AG04449 (cell line): ENCODE data around the gene FHIT.

ENCODE experiments used
- CTCF ChIA-PET: fragments of 350-600 bp; formaldehyde crosslinking; extraction: SDS; loops from one replicate; lab custom pipeline; 2021; ENCODE audit warnings: antibody characterized with exemption; lab: Yijun Ruan, JAX
- POLR2A ChIA-PET: fragments of 400-600, 350-600 bp; formaldehyde crosslinking; extraction: SDS; loops from one replicate; lab custom pipeline; 2020; ENCODE audit warnings: antibody characterized with exemption, inconsistent platforms; lab: Yijun Ruan, JAX
- DNase-seq: peaks from one replicate; pipeline ENCODE4 v3.0.0-alpha.2; 2010; ENCODE audit warnings: low read depth, low spot score
- H3K4me3 ChIP-seq: 2 replicates; pipeline ENCODE4 v1.5.1; 2011; ENCODE audit warnings: low read depth, mild to moderate bottlenecking, control low read depth, low read length
- CTCF ChIP-seq: IDR thresholded peaks from one replicate; pipeline ENCODE4 v1.5.1; 2011; ENCODE audit warnings: mild to moderate bottlenecking, moderate library complexity, low read length, control low read depth, inconsistent platforms; ENCODE audit not compliant: insufficient read depth; ENCODE audit errors: missing control alignments

The FHIT gene

GRCh38 chr3:60770532-60770931 lies 480.7 kb downstream of the FHIT start:
- DNase-seq: no peak
- ChIA-PET POLR2A (interaction anchor here (0.6 kb wide), 1 partner anchor 582 kb away, joined by 4 read pairs; no protein-coding TSS in a partner anchor), CTCF (no interaction called here)
- H3K4me3 ChIP-seq: no peak overlapping the region
- TF ChIP-seq CTCF: no peak

GRCh38 chr3:60767536-60767935 lies 483.7 kb downstream of the FHIT start:
- H3K4me3 ChIP-seq: no peak overlapping the region
- ChIA-PET POLR2A (no interaction called here), CTCF (no interaction called here)
- DNase-seq: no peak
- TF ChIP-seq CTCF: no peak

- DNase-seq: no peak
- ChIA-PET CTCF (no interaction called here), POLR2A (no interaction called here)
- TF ChIP-seq CTCF: no peak
- H3K4me3 ChIP-seq: no peak overlapping the region
Measured at GRCh38 chr3:60765776-60766175, 485.5 kb downstream of the FHIT start.

- DNase-seq: no peak
- no peak for TF ChIP-seq CTCF
- CTCF ChIA-PET: interaction anchor here (1.1 kb wide), 1 partner anchor 9 kb away, joined by 3 read pairs; no protein-coding TSS in a partner anchor
- POLR2A ChIA-PET: no interaction called here
- H3K4me3 ChIP-seq: no peak overlapping the region
Measured at GRCh38 chr3:60764870-60765269, 486.4 kb downstream of the FHIT start.

- DNase-seq: no peak
- H3K4me3 ChIP-seq: no peak overlapping the region
- CTCF ChIA-PET: no interaction called here
- TF ChIP-seq CTCF: no peak
- POLR2A ChIA-PET: no interaction called here
Measured at GRCh38 chr3:60760145-60760544, 491.1 kb downstream of the FHIT start.

GRCh38 chr3:60759439-60759838 lies 491.8 kb downstream of the FHIT start:
- DNase-seq: no peak
- CTCF ChIA-PET: no interaction called here
- POLR2A ChIA-PET: no interaction called here
- H3K4me3 ChIP-seq: no peak overlapping the region
- TF ChIP-seq CTCF: no peak

GRCh38 chr3:60758831-60759230 lies 492.4 kb downstream of the FHIT start:
- POLR2A ChIA-PET: no interaction called here
- no peak for TF ChIP-seq CTCF
- CTCF ChIA-PET: no interaction called here
- no peak overlapping the region for H3K4me3 ChIP-seq
- DNase-seq: no peak
